Activated CD8-positive, alpha-beta memory T cell treated with anti-CD3 and anti-CD28 coated beads for 36 hours (primary cell): ENCODE results near the gene CNIH2. TPM values are rescaled to one million over a fixed set of nuclear protein-coding genes. Genes with fewer than 3 reads are reported as not detected.

Experiments
- CTCF ChIA-PET: fragments of 350-600 bp; sonication (Branson Sonifier 250); formaldehyde crosslinking; loops from one replicate; lab custom pipeline; 2021; ENCODE audit warnings: antibody characterized with exemption; lab: Charles Lee
- POLR2A ChIA-PET: fragments of 350-600 bp; sonication (Branson Sonifier 250); formaldehyde crosslinking; loops from one replicate; lab custom pipeline; 2021; ENCODE audit warnings: antibody characterized with exemption; lab: Charles Lee
- total RNA-seq, 2 experiments: library from RNA; stranded (reverse); gene quantifications; one replicate each; pipeline ENCODE4 v1.2.3, GENCODE V29; 2021

Gene CNIH2
- total RNA-seq, 2 experiments from 2014 or later, result 2.4 to 3.5 TPM

DNA sequence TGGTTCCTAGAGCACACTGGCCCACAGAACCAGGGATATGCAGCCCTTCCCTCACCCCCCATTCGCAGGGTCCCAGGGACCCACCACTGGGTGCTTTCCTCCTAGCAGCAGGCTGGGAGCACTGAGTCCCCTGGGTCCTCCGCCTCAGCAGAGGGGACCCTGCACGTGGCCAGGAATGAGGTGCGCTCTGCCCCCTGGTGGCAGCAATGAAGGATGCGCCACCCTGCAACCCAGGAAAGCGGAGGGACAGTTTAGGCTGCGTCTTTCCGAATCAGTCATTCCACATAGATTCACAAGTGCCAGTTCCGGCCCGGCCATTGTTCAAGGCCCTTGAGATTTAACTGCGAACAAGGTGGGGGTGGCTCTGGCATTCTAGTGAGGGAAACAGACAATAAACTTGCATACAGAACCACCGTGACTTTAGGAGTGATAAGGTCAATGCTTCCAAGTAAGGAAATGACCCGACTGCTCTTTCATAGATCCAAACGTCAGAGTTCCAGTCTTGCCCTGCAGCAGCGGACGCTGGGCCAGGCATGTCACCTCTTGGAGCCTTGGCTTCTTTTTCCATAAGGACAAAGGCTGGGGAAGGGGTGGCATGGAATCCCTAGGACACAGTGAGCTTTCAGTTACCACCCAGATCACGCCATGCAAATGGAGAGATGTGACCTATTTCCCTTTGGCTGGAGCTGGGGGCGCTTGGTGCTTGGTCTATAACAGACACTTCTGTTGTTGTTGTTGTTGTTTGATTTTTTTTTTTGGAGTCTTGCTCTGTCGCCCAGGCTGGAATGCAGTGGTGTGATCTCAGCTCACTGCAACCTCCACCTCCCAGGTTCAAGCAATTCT is 50.5 kb downstream of the CNIH2 start:
- ChIA-PET CTCF (interaction anchor here (0.9 to 8.5 kb wide), 4 partner anchors 13 to 79 kb away, joined by 4 to 111 read pairs (median 5); partner anchors contain the start of genes BRMS1 and CD248), POLR2A (interaction anchor here (0.7 kb wide), 1 partner anchor 11 kb away, joined by 3 read pairs; no protein-coding TSS in a partner anchor)

DNA sequence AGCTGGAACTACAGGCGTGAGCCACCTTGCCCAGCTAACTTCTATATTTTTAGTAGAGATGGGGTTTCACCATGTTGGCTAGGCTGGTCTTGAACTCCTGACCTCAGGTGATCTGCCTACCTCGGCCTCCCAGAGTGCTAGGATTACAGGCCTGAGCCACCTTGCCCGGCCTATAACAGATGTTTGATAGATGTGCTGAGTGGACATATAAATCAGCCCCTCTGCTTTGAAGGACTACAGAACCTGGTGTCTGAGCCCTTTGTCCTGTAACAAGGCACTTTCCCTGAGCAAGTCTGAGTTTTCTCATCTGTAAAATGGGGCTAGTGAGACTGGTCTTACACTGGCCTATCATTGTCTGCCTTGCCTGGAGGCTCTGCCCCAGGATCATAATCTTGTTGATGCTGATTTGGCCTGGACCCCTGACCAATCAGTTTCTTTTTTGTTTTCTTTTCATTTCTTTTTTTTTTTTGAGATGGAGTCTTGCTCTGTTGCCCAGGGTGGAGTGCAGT is 51.2 kb downstream of the CNIH2 start:
- POLR2A ChIA-PET, result interaction anchor here (0.7 kb wide), 1 partner anchor 12 kb away, joined by 3 read pairs; no protein-coding TSS in a partner anchor
- CTCF ChIA-PET, result interaction anchor here (0.7 to 8.5 kb wide), 5 partner anchors 14 to 209 kb away, joined by 3 to 111 read pairs (median 5); partner anchors contain the start of genes BRMS1 and CD248

DNA sequence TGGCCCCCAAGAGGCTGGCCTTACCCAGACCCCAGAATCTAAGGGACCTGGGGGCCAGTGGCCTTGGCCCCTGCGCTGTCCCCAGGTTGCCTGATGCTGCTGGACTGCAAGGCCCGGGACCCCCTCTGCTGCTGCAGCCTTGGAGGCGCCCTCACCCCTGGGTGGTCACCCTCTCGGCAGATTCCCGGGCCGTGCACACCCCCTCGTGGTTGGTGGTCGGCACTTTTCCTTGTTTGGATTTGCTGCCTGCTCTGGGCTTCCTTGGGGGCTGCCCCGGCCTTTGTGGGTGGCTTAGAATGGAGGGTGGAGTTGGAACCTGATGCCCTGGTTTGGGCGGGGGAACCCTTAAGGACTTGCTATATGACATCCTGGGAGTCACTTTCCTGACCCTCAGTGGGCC is 53.0 kb downstream of the CNIH2 start:
- CTCF ChIA-PET, result interaction anchor here (8.5 kb wide), 1 partner anchor 16 kb away, joined by 111 read pairs; the partner anchor contains the start of gene CD248
- POLR2A ChIA-PET, result no interaction called here

DNA sequence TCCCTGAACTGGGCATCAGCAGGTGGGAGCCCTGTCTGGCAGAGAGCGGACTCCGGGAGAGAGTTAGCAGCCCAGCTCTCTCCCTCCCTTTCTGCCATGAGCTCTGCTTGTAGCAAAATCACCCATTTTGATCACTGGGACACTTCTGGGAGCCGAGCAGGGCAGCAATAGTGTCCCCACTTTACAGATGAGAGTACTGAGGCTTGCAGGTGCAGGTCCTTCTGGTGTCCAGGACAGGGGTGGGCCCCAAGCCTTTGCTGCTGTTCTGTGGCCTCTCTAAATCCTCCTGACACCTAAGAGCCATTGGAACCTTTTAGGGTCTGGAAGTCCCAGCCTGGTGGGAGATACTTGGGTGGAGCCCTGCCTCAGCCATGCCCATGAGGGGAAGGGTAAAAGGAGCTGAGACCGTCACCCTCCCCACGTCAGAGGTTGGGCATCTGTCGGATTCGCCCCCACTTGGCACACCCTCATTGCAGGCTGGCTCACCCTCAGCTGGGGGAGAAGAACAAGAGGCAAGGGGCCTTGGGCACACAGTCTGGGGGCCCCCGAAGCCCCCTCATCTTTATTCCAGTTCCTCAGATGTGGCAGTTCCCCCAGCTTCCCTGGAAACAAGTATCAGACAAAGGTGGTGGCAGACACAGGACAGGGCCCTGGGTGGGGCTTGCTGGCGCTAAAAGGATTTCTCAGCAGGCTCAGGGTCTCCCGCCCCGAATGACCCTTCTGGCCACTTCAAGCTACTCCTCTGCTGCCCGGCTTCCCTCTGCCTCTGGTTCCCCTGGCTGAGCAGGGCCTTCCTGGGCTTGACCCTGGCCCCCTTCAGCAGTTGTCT is 53.8 kb downstream of the CNIH2 start:
- ChIA-PET POLR2A (no interaction called here), CTCF (interaction anchor here (0.6 to 8.5 kb wide), 2 partner anchors 17 to 42 kb away, joined by 4 to 111 read pairs; partner anchors contain the start of gene CD248)

DNA sequence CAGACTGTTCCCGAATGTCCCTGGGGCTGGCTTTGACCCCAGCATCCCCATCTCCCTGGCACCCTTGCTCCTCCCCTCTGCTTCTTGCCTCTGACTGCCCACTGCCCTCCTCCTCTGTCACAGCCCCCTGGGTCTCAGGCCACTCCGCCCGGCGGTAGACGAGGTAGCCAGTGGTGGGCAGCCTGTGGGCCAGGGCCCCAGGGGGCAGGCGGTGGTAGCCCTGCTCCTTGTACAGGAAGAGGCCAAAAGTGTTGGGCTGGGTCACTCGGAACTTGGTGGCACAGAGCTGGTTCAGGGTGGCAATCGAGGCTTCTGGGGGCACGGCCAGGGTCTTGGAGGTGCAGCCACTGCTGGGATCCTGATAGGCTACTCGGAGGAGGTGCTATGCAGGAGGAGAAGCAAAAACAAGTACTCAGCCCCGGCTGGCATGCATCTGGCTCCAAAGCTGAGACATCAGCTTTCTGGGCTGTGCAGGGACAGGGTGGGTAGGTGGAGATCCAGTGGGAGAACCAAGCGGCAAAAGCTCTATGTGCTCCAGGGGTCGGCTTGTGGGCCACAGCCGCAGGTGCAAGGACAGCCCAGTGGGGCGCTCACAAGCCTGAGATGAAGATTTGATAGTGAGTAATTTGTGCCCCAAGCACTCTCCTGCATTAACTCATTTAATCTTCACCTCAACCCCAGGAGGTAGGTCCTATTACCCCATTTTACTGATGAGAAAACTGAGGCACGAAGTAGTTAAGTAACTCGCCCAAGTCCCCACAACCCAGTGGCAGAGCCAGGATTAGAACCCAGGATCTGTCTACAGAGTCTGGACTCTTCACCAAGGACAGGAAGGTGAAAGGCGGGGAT is 54.6 kb downstream of the CNIH2 start:
- ChIA-PET CTCF (interaction anchor here (0.6 to 8.5 kb wide), 2 partner anchors 18 to 41 kb away, joined by 4 to 111 read pairs; partner anchors contain the start of gene CD248), POLR2A (no interaction called here)

DNA sequence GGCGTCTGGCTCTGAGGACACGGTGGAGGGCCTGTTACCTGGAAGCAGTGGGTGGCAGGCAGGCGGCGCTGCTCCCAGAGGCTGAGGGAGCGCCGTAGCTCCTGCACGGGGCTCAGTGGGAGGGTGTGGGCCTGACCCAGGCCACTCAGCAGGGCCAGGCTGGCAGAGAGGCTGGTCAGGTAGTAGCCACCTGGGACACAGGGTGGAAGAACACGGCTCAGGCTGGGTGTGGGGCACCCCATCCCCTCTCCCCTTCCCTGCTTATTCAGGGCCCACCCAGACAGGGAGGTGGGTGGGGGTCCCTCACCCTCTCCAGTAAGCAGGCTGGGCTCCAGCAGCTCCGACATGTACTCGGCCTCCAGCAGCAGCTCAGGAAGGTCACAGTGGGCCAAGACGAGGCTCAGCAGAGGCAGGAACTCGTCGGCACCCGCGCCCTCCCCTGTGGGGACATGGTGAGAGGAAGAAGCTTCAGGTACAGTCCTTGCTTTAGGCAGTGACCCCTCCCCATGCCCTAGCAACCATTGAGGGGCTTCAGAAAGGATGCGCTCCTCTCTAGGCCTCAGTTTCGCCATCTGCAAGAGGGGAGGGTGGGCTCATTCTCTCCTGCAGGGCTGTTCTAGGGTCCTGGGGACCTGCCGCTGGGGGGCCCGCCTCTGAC is 55.4 kb downstream of the CNIH2 start:
- ChIA-PET CTCF (interaction anchor here (8.5 kb wide), 1 partner anchor 18 kb away, joined by 111 read pairs; the partner anchor contains the start of gene CD248), POLR2A (no interaction called here)

Other genes starting within 250 kb of the CNIH2 start
- gene GAL3ST3, start 229.0 kb upstream of the CNIH2 start, total RNA-seq, result under 1 TPM; 0.15 to 0.17 TPM
- 100 to 1,000 TPM; 259 to 261 TPM for gene SF3B2, start 225.8 kb upstream of the CNIH2 start, total RNA-seq
- gene PACS1, start 207.9 kb upstream of the CNIH2 start, total RNA-seq, result 10 to 100 TPM; 59.5 to 62.7 TPM
- gene KLC2, start 20.5 kb upstream of the CNIH2 start, total RNA-seq, result 10 to 100 TPM; 57.4 to 59.5 TPM
- gene RAB1B, start 9.5 kb upstream of the CNIH2 start, total RNA-seq, result 100 to 1,000 TPM; 118 TPM
- 10 to 100 TPM; 78.6 to 83.3 TPM for gene YIF1A, start 11.0 kb downstream of the CNIH2 start, total RNA-seq
- gene TMEM151A, start 13.7 kb downstream of the CNIH2 start, total RNA-seq, result not detected
- 1 to 10 TPM; 5.2 to 5.6 TPM for gene CD248, start 38.9 kb downstream of the CNIH2 start, total RNA-seq
- gene RIN1, start 58.3 kb downstream of the CNIH2 start, total RNA-seq, result under 1 TPM; 0.53 to 0.75 TPM
- gene BRMS1, start 66.9 kb downstream of the CNIH2 start, total RNA-seq, result 10 to 100 TPM; 57.1 to 59.3 TPM
- gene B4GAT1, start 69.5 kb downstream of the CNIH2 start, total RNA-seq, result 10 to 100 TPM; 11.7 to 13.4 TPM
- gene SLC29A2, start 93.6 kb downstream of the CNIH2 start, total RNA-seq, result 10 to 100 TPM; 12.1 to 13.0 TPM
- gene NPAS4, start 142.9 kb downstream of the CNIH2 start, total RNA-seq, result not detected
- 100 to 1,000 TPM; 154 to 157 TPM for gene MRPL11, start 160.7 kb downstream of the CNIH2 start, total RNA-seq
- gene PELI3, start 188.7 kb downstream of the CNIH2 start, total RNA-seq, result 1 to 10 TPM; 7.9 to 8.2 TPM
- gene DPP3, start 202.3 kb downstream of the CNIH2 start, total RNA-seq, result 10 to 100 TPM; 68.6 to 72.3 TPM
- 10 to 100 TPM; 17.8 to 19.3 TPM for gene BBS1, start 232.5 kb downstream of the CNIH2 start, total RNA-seq